NCI-H774 (cell line): Measurements from ENCODE around the gene RBMS2.

ENCODE experiments used
- DNase-seq: peaks from one replicate; lab custom pipeline; 2025; lab: John Stamatoyannopoulos, UW

The RBMS2 gene

GRCh38 chr12:56631790-56632700 lies 110.4 kb downstream of the RBMS2 start:
- peak; percentile 26 for DNase-seq

- DNase-seq: no peak
Observed at GRCh38 chr12:56632701-56633467, 111.3 kb downstream of the RBMS2 start.

DNA sequence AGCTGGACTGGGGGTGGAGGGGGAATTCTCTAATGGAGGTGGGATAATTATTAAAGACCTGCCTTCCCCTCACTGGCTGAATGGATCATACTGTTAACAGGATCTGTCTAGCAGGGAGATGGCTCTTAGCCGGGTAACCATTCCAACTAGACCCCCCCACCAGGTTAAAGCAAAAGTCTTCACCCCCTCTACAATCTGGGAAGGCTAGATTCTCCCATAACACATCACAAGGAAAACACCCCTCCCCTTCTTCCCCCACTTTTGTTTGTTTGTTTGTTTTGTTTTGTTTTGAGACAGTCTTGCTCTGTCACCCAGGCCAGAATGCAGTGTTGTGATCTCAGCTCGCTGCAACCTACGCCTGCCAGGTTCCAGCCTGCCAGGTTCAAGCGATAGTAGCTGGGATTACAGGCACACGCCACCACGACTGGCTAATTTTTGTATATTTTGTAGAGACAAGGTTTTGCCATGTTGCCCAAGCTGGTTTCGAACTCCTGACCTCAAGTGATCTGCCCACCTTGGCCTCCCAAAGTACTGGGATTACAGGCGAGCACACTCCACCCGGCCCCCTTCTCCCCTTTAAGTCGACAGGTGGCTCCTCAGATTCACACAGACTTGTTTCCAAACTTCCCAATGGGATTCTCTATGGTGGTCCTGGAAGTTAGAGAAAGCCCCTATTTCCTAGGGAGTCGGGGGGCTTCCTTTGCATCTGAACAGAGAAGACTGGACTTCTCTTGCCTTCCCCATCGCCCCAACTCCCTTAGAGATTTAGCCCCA lies 112.0 kb downstream of the RBMS2 start:
- no peak for DNase-seq

- peak; percentile 67 for DNase-seq
Observed at GRCh38 chr12:56634242-56634836, 112.7 kb downstream of the RBMS2 start.

GRCh38 chr12:56634837-56635791 lies 113.5 kb downstream of the RBMS2 start:
- peak; percentile 77 for DNase-seq

GRCh38 chr12:56635806-56636674 lies 114.4 kb downstream of the RBMS2 start:
- peak; percentile 80 for DNase-seq

GRCh38 chr12:56636675-56637540 lies 115.3 kb downstream of the RBMS2 start:
- peak; percentile 100 for DNase-seq

- no peak for DNase-seq
Observed at GRCh38 chr12:56637621-56638020, 116.0 kb downstream of the RBMS2 start.

DNA sequence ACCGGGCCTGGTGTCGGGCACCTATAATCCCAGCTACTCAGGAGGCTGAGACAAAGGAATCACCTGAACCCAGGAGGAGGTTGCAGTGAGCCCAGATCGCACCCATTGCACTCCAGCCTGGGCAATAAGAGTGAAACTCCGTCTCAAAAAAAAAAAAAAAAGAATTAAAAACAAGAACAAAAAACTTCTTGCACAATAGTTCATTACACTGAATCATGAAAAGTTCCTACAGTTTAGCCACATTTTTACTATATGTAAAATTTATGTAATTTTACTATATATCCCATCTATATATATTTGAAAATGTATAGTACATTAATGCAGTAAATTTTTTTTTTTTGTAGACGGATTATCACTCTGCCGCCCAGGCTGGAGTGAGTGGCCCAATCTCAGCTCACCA lies 119.6 kb downstream of the RBMS2 start:
- DNase-seq: no peak

GRCh38 chr12:56644654-56645053 lies 123.0 kb downstream of the RBMS2 start:
- no peak for DNase-seq

- DNase-seq: no peak
Observed at GRCh38 chr12:56645201-56645716, 123.6 kb downstream of the RBMS2 start.
